ENCODE results near the gene FAM174B.
"Not testable (repeated sequence)": the region's sequence is repeated elsewhere in the genome, so short reads cannot be mapped to it uniquely, and the experiment has no call there.

FAM174B gene

GRCh38 chr15:92617549-92618520 is 37.7 kb downstream of the FAM174B start:
- no peak for DNase-seq (ENCODE audit: low spot score)

GRCh38 chr15:92616621-92617548 is 38.7 kb downstream of the FAM174B start:
- DNase-seq (ENCODE audit: low spot score), result no peak

- no peak for DNase-seq (ENCODE audit: low spot score)
Observed at GRCh38 chr15:92614791-92615785, 40.5 kb downstream of the FAM174B start.

GRCh38 chr15:92614301-92614700 is 41.3 kb downstream of the FAM174B start:
- DNase-seq (ENCODE audit: low spot score), result no peak

GRCh38 chr15:92613841-92614240 is 41.7 kb downstream of the FAM174B start:
- no peak for DNase-seq (ENCODE audit: low spot score)

DNA sequence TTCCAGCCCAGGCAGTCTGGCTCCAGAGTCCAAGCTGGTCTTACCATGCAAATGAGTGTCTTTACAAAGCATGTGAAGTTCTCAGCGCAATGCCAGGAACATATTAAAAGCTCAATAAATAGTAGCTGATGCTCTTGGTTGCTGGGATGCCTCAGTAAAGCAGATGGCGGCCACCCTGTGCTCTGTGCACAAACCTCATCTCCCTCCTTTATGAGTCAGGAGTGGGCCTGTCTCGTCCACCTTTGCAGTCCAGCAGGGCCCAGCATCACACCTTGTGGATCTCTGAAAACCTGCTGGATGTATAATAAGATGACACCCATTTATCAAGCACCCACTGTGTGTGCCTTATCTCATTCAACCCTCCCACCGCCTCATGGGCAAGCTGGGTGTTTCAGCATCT is 42.7 kb downstream of the FAM174B start:
- DNase-seq (ENCODE audit: low spot score), result no peak

- no peak for DNase-seq (ENCODE audit: low spot score)
Observed at GRCh38 chr15:92611995-92612745, 43.4 kb downstream of the FAM174B start.

DNA sequence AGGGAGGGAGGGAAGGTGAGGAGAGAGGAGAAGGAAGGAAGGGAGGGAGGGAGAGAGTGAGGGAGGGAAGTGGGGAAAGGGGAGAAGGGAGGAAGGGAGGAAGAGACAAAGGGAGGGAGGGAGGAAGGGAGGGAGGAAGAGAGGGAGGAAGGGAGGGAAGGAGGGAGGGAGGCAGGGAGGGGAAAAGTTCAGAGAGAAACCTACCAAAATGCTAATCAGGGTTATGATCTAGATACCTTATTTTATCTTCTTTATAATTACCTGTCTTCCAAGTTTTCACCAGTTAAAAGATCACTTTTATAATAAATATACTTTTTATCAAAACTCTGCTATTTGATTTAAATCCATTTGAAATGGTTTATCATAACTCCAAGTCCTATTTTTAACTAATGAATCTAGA is 44.4 kb downstream of the FAM174B start:
- no peak for DNase-seq (ENCODE audit: low spot score)

GRCh38 chr15:92610101-92610520 is 45.5 kb downstream of the FAM174B start:
- DNase-seq (ENCODE audit: low spot score), result no peak

- no peak for DNase-seq (ENCODE audit: low spot score)
Observed at GRCh38 chr15:92608866-92609700, 46.5 kb downstream of the FAM174B start.

DNA sequence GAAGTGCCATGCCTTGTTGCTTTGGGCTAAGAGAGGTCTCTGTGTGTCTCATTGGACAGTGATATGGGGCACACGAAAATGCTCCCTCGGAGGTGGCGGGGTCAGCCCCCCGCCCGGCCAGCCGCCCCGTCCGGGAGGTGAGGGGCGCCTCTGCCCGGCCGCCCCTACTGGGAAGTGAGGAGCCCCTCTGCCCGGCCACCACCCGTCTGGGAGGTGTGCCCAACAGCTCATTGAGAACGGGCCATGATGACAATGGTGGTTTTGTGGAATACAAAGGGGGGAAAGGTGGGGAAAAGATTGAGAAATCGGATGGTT is 48.8 kb downstream of the FAM174B start:
- DNase-seq (ENCODE audit: low spot score), result not testable (repeated sequence)

DNA sequence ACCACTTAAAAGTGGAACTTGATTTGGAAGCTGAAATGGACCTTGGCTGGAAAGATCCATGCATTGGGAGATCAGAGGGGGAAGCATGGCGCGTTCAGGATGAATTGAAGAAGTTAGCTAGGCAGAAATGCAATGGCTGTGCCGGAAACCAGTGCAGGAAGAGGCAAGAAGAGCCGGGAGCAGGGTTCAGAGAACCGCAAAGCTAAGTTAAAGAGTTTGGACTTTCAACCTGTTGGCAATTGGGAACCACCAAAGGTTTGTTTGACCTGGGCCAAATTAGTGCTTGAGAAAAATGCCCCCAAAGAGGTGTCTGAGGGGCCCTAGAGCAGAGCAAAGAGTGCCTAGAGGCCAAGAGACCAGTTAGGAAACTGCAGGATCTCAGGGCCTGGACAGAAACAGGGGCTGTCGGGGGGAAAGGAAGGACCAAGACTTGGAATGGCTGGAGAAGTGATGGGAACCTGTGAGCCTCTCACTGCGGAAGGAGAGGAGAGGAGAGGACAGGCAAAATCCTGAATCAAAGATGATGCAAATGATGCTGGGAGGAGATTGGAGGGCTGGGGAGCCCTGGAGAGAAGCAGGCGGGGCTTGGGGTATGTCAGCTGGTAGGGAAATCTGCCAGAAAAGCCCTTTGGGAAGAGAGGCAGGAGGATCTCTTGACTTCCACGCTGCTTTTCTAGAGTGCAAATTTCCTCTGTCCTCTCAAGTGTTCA is 49.3 kb downstream of the FAM174B start:
- no peak for DNase-seq (ENCODE audit: low spot score)

DNA sequence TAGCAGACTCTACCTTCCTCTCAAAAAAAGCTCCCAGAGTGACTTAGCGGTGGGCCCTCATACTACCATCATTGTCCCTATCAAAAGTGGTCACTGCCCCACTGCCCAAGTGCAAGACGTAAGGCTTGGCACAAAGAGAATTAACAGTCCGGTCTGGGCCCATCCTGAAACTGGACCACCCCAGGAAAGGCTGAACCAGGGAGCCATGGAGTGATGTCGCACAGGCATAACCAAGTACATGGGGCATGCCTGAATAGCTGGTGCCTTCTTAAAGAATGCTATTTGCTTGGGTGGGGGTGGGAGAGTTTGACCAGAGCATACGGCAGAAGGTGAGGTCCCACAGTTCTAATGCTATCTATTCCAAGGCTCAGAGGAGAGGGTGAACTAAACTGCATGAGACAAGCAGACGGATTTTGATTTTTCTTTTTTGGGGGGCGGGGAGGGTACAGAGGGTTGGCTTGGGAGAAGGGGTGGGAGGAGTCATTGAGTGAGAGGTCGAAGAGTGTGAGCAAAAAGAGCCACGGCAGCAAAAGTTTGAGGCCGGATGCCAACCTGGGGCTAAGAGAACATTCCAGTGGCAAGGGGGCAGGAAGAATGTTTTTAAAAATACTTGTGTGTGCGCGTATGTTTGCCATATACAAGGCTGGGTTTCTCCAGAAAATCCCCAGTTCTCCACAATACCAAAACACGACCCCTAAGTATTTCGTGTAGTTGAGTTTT is 50.2 kb downstream of the FAM174B start:
- DNase-seq (ENCODE audit: low spot score), result no peak

- DNase-seq (ENCODE audit: low spot score), result no peak
Observed at GRCh38 chr15:92603743-92604470, 51.7 kb downstream of the FAM174B start.

- DNase-seq (ENCODE audit: low spot score), result no peak
Observed at GRCh38 chr15:92603278-92603677, 52.3 kb downstream of the FAM174B start.

GRCh38 chr15:92602267-92602593 is 53.3 kb downstream of the FAM174B start:
- DNase-seq (ENCODE audit: low spot score), result no peak

DNA sequence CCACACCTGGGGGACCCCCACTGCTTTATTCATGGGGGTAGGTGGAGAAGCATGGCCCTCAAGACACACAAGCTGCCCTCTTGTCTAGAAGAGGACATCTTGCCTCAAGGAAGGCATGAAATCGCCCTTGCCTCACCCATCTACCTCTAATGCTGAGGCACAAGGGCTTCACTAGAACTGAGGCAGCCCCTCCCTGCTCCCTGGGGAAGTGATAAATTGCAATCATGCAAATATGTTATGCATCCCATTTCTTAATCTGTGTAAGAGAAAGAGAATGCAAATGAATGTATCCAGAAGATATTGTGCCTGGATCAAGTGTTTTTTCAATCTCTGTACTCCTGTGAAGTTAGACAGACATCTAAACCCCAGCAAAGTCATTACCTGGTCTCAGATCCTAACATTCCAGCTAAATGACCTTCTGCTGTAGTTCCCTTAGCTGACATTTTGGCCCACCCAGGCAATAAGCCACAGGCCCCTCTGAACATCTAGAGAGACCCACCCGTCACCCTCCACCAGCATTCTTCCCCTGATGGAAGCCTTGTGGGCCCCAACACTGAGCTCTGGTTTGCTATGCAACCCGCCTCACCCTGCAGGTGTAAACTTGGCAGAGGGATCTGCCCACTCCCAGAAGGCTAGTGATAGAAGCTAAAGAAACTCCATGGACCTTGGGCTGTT is 53.8 kb downstream of the FAM174B start:
- DNase-seq (ENCODE audit: low spot score), result no peak

- peak; percentile 92 for DNase-seq (ENCODE audit: low spot score)
Observed at GRCh38 chr15:92600856-92601255, 54.7 kb downstream of the FAM174B start.
